Adipose tissue (tissue), 3 donors: ENCODE measurements around the gene CRIP2. TPM values are rescaled to one million over a fixed set of nuclear protein-coding genes. Genes with fewer than 3 reads are reported as not detected.

Experiments
- H3K27ac ChIP-seq: one replicate; pipeline ENCODE4 v1.5.1; 2013; ENCODE audit warnings: low read depth, low read length
- WGBS, 3 donors: extraction: QIAGEN DNeasy Blood & Tissue Kit; methylation state at CpG; one replicate each; pipeline ENCODE4 v1.1.7; 2013; 5-methylcytosine and 5-hydroxymethylcytosine counted together
- polyA plus RNA-seq, 3 donors: library from polyadenylated mRNA; stranded (reverse); fragments of 200-250 nt; gene quantifications; one replicate each; pipeline ENCODE4 v1.2.3, GENCODE V29; 2013
- donor health status: healthy with polysubstance abuse.
- donor health status: Bipolar disorder and iron deficiency.
- donor health status: healthy.

The CRIP2 gene
- polyA plus RNA-seq, 3 donors: 47.0 to 294 (median 210) TPM

- no peak overlapping the region for H3K27ac ChIP-seq
- WGBS, 3 donors: 82 to 89% (median 83%) methylated on average over 22 of the region's 22 CpGs
Observed at GRCh38 chr14:105456736-105457617, 17.6 kb upstream of the CRIP2 start.

DNA sequence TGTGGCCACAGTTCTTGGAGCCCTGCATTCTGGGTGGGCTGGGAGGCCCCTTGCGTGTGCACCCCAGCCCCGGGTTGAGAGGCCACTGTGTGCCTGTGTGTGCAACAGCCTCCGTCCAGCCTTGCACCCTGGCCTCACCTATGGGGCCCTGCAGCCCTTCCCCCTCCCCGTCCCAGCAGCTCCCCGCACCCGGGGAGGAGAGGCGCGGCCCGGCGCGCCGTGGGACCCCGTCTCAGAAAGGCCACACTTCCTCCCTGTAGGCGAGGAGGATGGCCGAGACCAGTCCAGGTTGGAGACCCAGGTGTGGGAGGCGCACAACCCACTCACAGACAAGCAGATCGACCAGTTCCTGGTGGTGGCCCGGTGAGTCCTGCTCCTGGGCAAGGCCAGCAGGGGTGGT, 16.6 kb upstream of the CRIP2 start:
- H3K27ac ChIP-seq: no peak overlapping the region
- 89 to 92% (median 90%) methylated on average over 18 of the region's 18 CpGs for WGBS, 3 donors

DNA sequence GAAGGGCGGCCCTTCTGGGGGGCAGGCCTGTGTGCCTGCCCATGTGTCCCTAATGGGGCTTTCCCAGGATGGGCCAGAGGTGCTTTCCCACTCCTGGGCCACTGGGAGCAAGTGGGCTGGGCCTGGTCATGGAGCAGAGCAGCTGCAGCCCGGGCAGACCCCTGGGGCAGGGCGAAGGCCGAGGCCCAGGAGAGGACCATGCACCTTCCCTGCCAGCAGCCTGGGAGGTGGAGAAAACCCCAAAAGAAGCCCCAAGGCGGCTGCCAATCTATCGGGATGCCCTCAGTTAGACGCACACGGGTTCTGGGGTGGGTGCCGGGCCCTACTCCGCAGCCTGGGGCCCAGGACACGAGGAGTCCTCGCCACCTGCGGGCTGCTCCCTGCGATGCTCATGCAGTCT, 16.1 kb upstream of the CRIP2 start:
- no peak overlapping the region for H3K27ac ChIP-seq
- 84 to 91% (median 89%) methylated on average over 14 of the region's 14 CpGs for WGBS, 3 donors

DNA sequence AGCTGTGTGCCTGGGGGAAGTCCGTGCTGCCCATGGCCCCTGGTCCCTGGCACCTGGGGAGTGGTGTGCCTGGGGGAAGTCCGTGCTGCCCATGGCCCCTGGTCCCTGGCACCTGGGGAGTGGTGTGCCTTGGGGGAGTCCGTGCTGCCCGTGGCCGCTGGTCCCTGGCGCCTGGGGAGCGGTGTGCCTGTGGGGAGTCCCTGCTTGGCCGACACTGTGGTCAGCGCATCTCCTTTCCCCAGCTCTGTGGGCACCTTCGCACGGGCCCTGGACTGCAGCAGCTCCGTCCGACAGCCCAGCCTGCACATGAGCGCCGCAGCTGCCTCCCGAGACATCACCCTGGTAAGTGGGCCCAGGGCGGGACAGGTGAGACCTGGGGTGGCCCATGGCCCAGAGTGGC, 14.5 kb upstream of the CRIP2 start:
- H3K27ac ChIP-seq: no peak overlapping the region
- 92 to 98% (median 97%) methylated on average over 17 of the region's 17 CpGs for WGBS, 3 donors

GRCh38 chr14:105460616-105461015, 14.0 kb upstream of the CRIP2 start:
- no peak overlapping the region for H3K27ac ChIP-seq
- WGBS, 3 donors: 93 to 95% (median 93%) methylated on average over 17 of the region's 17 CpGs

DNA sequence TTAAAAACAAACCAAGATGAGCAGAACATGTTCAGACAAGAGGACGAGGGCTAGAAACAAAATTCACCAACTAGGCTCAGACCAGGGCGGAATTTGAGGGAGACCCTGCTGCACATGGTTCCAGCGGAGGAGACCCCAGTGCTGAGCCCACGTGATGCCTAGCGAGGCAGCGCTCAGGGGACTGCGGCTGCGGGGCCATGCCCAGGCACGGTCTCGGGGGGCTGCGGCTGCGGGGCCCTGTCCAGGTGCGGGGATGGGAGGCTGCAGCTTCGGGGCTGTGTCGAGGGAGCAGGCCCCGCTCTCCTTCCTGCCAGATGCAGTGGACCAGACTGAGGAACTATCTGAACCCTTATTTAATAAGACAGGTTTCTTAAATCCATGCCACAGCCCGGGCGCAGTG, 12.7 kb upstream of the CRIP2 start:
- no peak overlapping the region for H3K27ac ChIP-seq
- WGBS, 3 donors: 96 to 98% (median 97%) methylated on average over 18 of the region's 18 CpGs

DNA sequence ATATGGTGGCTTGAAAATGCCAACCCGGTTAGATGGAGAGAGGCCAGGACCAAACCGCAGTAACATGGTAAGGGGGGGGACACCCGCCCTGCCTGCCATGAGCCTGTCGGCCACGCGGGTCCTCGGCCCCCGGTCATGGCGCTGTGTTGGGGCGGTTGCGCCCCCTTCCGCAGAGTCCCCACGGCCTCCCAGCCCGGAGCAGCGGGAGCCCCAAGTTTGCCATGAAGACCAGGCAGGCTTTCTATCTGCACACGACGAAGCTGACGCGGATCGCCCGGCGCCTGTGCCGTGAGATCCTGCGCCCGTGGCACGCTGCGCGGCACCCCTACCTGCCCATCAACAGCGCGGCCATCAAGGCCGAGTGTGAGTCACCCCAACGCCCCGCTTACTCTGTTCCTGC, 10.1 kb upstream of the CRIP2 start:
- 92 to 94% (median 93%) methylated on average over 31 to 33 of the region's 33 CpGs for WGBS, 3 donors
- no peak overlapping the region for H3K27ac ChIP-seq

GRCh38 chr14:105465209-105466031, 9.2 kb upstream of the CRIP2 start:
- 83 to 89% (median 88%) methylated on average over 20 of the region's 20 CpGs for WGBS, 3 donors
- H3K27ac ChIP-seq: no peak overlapping the region

DNA sequence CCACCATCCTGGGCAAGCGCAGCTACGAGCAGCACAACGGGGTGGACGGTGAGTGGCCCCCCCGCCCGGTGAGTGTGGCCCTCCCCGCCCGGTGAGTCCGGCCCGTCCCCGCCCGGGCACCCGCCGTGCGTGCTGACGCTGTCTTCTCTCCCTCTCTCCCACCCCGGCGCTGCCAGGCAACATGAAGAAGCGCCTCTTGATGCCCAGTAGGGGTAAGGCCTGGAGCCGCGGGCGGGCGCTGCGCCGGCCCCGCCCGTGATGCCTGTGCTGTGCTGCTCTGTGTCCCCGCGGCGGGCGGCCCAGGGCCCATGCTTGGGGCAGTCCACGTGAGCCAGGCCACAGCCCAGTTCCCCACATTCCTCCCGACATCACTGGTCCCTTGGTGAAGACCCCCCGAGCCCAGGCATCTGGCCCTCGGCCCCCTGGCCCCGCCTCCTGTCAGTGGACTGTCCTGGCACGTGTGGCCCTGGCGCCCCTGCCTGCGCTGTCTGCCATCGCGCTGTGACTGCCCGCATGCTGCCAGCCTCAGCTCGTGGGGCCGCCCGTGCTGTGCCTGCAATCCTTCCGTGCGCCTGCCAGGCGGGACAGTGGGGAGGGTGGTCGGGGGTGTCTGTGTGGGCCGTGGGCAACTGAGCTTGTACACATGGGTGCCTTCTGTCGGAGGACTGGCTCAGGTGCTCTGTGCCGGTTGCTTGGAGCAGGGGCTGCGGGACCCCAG, 7.9 kb upstream of the CRIP2 start:
- 93 to 95% (median 94%) methylated on average over 41 to 53 of the region's 53 CpGs for WGBS, 3 donors
- H3K27ac ChIP-seq: no peak overlapping the region

DNA sequence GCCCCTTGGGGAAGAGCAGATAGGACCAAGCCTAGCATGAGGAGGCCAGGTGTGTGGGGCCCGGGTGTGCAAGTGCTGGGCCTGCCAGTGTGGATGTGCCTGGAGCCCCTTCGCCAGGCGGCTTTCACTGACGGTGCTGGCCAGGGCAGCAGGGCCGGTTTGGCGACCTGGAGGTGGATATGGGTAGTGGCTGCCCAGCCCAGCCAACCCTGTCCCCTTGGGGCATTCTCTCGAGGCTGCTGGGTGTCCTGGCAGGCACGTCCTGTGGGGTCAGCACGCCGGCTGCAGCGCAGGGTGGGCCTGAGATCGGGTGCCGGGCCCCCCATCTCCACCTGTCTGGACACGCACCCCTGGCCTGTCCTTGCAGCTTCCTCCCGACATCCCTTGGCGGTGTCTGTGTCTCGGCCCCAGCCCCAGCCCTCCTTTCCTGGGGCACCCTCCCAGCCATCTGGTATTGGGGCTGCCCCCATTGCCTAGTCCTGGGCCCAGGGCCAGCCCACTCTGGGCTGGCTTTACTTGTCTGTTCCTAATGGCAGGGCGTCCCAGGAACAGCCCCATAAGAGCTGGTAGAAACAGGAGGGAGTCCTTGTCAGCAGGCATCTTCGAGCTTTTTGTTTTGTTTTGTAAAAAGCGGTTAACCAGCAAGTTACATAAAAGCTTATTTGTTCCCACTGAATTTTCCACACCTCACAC, 7.2 kb upstream of the CRIP2 start:
- no peak overlapping the region for H3K27ac ChIP-seq
- 89 to 92% (median 90%) methylated on average over 19 to 20 of the region's 20 CpGs for WGBS, 3 donors

GRCh38 chr14:105467942-105468471, 6.6 kb upstream of the CRIP2 start:
- WGBS, 3 donors: 87 to 97% (median 92%) methylated on average over 22 of the region's 22 CpGs
- no peak overlapping the region for H3K27ac ChIP-seq

DNA sequence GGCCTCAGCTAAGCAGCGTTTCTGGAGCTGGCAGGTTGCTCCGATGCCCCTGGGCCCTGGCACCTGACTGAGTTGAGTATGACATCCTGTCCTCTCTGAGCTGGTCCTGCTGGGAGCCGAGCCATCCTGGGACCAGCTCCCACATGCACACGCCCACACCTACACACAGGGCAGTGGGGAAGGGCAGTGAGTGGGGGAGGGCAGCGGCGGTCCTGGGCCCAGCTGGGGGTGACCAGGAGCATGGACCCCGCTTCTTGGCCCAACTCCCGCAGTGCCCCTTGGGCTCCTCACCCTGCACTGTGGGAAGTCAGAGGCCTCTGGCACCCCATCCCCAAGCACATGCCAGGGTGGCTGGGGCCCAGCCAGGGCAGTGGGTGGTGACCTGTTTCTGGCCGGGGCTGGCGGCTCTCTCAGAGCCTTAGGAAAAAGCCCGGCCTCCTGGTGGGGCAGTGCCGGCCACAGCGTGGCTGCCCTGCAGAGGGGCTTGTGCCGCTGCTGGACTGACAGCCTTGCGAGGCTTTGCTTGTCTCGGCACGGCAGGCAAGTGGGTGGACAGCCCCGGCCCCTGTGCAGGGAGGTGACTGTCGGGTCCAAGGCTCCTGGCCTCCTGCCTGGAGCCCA, 5.9 kb upstream of the CRIP2 start:
- H3K27ac ChIP-seq: no peak overlapping the region
- 62 to 79% (median 66%) methylated on average over 18 to 19 of the region's 19 CpGs for WGBS, 3 donors

DNA sequence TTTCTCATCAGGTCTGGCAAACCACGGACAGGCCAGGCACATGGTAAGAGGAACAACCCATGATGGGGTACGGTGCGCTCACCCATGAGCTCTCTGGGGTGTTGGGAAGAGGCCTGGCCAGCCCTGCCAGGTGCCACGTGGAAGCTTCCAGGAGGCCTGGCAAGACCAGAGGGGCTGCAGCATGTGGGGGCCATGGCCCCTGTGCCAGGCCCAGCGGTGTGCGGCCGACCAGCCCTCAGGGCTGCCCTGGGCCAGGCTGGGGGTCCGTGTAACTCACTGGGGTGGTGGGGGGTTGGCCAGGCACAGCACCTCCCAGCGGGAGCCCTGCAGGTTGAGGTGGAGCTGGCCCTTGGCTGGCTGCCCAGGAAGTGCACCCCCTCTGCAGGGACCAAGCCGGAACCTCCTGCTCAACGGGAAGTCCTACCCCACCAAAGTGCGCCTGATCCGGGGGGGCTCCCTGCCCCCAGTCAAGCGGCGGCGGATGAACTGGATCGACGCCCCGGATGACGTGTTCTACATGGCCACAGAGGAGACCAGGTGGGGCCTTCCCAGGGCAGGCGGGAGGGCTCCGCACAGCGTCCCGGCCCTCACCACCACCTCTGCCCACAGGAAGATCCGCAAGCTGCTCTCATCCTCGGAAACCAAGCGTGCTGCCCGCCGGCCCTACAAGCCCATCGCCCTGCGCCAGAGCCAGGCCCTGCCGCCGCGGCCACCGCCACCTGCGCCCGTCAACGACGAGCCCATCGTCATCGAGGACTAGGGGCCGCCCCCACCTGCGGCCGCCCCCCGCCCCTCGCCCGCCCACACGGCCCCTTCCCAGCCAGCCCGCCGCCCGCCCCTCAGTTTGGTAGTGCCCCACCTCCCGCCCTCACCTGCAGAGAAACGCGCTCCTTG, 4.9 kb upstream of the CRIP2 start:
- no peak overlapping the region for H3K27ac ChIP-seq
- WGBS, 3 donors: 71 to 74% (median 73%) methylated on average over 48 to 54 of the region's 54 CpGs

- no peak overlapping the region for H3K27ac ChIP-seq
- WGBS, 3 donors: 84 to 89% (median 87%) methylated on average over 34 of the region's 34 CpGs
Observed at GRCh38 chr14:105470350-105471296, 4.0 kb upstream of the CRIP2 start.

DNA sequence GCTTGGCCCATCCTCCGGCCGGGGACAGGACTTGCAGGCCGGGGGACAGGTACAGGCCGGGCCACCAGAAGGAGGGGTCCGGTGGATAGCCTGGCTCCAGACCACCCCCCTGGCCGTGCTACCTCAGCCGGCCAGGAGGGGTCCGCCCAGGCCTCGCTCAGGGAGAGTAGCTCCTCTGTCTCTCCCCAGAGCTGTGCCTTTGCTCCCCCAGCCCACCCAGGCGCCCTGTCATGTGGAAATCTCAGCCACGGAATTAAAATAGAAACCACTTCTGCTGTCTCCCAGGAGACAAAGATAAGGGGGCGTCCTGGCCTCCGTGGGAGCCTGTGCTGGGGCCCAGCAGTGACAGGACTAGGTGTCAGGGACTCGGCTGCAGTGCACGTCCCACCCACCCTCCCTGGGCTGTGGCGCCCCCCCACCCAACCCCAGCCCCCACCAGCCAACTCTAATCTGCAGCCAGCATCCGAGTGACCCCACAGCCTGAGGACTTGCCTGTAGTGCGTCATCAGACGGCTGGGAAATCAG, 3.3 kb upstream of the CRIP2 start:
- H3K27ac ChIP-seq: no peak overlapping the region
- WGBS, 3 donors: 65 to 67% (median 67%) methylated on average over 18 to 19 of the region's 19 CpGs
